H9 (cell line): Measurements from ENCODE around the gene FLCN. TPM values are rescaled to one million over a fixed set of nuclear protein-coding genes. Genes with fewer than 3 reads are reported as not detected.

ENCODE experiments used
- DNase-seq: peaks from one replicate; pipeline ENCODE4 v3.0.0-alpha.2; 2017
- H2AFZ ChIP-seq: one replicate; pipeline ENCODE4 v1.6.1; 2013; ENCODE audit warnings: mild to moderate bottlenecking, low read length, control low read depth, moderate library complexity
- H2AK5ac ChIP-seq: 2 replicates; pipeline ENCODE4 v1.6.1; 2013; ENCODE audit warnings: low read length, control low read depth, mixed read lengths; ENCODE audit not compliant: insufficient read length
- H2BK120ac ChIP-seq: one replicate; pipeline ENCODE4 v1.6.1; 2013; ENCODE audit warnings: low read depth, mild to moderate bottlenecking, low read length, control low read depth, inconsistent platforms; ENCODE audit not compliant: poor library complexity, severe bottlenecking
- H2BK12ac ChIP-seq: 2 replicates; pipeline ENCODE4 v1.6.1; 2013; ENCODE audit warnings: low read length, control low read depth, mixed read lengths, low read depth; ENCODE audit not compliant: insufficient read length
- H2BK15ac ChIP-seq: 2 replicates; pipeline ENCODE4 v1.6.1; 2013; ENCODE audit warnings: low read depth, low read length, control low read depth
- H2BK20ac ChIP-seq: one replicate; pipeline ENCODE4 v1.6.1; 2013; ENCODE audit warnings: low read depth, mild to moderate bottlenecking, low read length, control low read depth, inconsistent platforms; ENCODE audit not compliant: poor library complexity, severe bottlenecking
- H2BK5ac ChIP-seq: 2 replicates; pipeline ENCODE4 v1.6.1; 2013; ENCODE audit warnings: low read length, control low read depth, mixed read lengths; ENCODE audit not compliant: insufficient read length
- H3K14ac ChIP-seq: 2 replicates; pipeline ENCODE4 v1.6.1; 2013; ENCODE audit warnings: low read length, control low read depth; ENCODE audit not compliant: insufficient read depth
- H3K18ac ChIP-seq: 2 replicates; pipeline ENCODE4 v1.6.1; 2013; ENCODE audit warnings: low read depth, mild to moderate bottlenecking, mixed read lengths, low read length, control low read depth; ENCODE audit not compliant: insufficient read length
- H3K23ac ChIP-seq: 2 replicates; pipeline ENCODE4 v1.6.1; 2013; ENCODE audit warnings: low read length, control low read depth, mixed read lengths, low read depth; ENCODE audit not compliant: insufficient read length
- H3K23me2 ChIP-seq: 2 replicates; pipeline ENCODE4 v1.6.1; 2013; ENCODE audit warnings: low read depth, mild to moderate bottlenecking, mixed read lengths, low read length, control low read depth; ENCODE audit not compliant: insufficient read length, poor library complexity, severe bottlenecking
- H3K27ac ChIP-seq: 2 replicates; pipeline ENCODE4 v1.5.1; 2013; ENCODE audit warnings: low read length, control low read depth, mixed read lengths, low read depth; ENCODE audit not compliant: insufficient read length
- H3K27me3 ChIP-seq: 2 replicates; pipeline ENCODE4 v1.6.1; 2013; ENCODE audit warnings: low read length, control low read depth, inconsistent platforms; ENCODE audit not compliant: insufficient read depth
- H3K4ac ChIP-seq: 2 replicates; pipeline ENCODE4 v1.6.1; 2013; ENCODE audit warnings: low read depth, mild to moderate bottlenecking, control low read depth, inconsistent platforms, low read length, moderate library complexity
- H3K4me1 ChIP-seq: 2 replicates; pipeline ENCODE4 v1.6.1; 2013; ENCODE audit warnings: low read length, control low read depth, inconsistent platforms; ENCODE audit not compliant: insufficient read depth
- H3K4me2 ChIP-seq: 2 replicates; pipeline ENCODE4 v1.6.1; 2013; ENCODE audit warnings: low read length, control low read depth, mixed read lengths; ENCODE audit not compliant: insufficient read length, insufficient read depth
- H3K56ac ChIP-seq: 2 replicates; pipeline ENCODE4 v1.6.1; 2013; ENCODE audit warnings: low read depth, mild to moderate bottlenecking, mixed read lengths, low read length, control low read depth; ENCODE audit not compliant: insufficient read length
- H3K79me1 ChIP-seq: 2 replicates; pipeline ENCODE4 v1.6.1; 2013; ENCODE audit warnings: low read depth, mild to moderate bottlenecking, moderate library complexity, low read length, control low read depth, inconsistent platforms; ENCODE audit not compliant: insufficient read depth, poor library complexity, severe bottlenecking
- H3K79me2 ChIP-seq: 2 replicates; pipeline ENCODE4 v1.6.1; 2013; ENCODE audit warnings: low read length, control low read depth, inconsistent platforms; ENCODE audit not compliant: insufficient read depth
- H3K9ac ChIP-seq: 2 replicates; pipeline ENCODE4 v1.6.1; 2013; ENCODE audit warnings: low read length, control low read depth, mixed read lengths; ENCODE audit not compliant: insufficient read length; ENCODE audit errors: extremely low read depth
- H3K9me3 ChIP-seq: one replicate; pipeline ENCODE4 v1.6.1; 2013; ENCODE audit warnings: low read depth, low read length, inconsistent platforms; ENCODE audit not compliant: control insufficient read depth
- H3T11ph ChIP-seq: one replicate; pipeline ENCODE4 v1.6.1; 2013; ENCODE audit warnings: mild to moderate bottlenecking, low read length, control low read depth, inconsistent platforms
- H4K20me1 ChIP-seq: one replicate; pipeline ENCODE4 v1.6.1; 2013; ENCODE audit not compliant: control insufficient read depth, insufficient read length, insufficient read depth
- H4K5ac ChIP-seq: 2 replicates; pipeline ENCODE4 v1.6.1; 2013; ENCODE audit warnings: low read depth, mild to moderate bottlenecking, mixed read lengths, low read length, control low read depth; ENCODE audit not compliant: insufficient read length
- H4K8ac ChIP-seq: replicated peaks from 2 replicates; pipeline ENCODE4 v1.6.1; 2013; ENCODE audit warnings: low read length, control low read depth, mixed read lengths, low read depth; ENCODE audit not compliant: insufficient read length
- H4K91ac ChIP-seq: 2 replicates; pipeline ENCODE4 v1.6.1; 2013; ENCODE audit warnings: low read depth, mild to moderate bottlenecking, moderate library complexity, mixed read lengths, low read length, control low read depth; ENCODE audit not compliant: insufficient read length
- H3K27ac Mint-ChIP-seq, 3 experiments: 2 replicates in 2 of 3; 3 replicates in 1 of 3; pipeline ENCODE4 v1.8.0; 2020 to 2021; ENCODE audit warnings: mixed read lengths in 3 of 3, mild to moderate bottlenecking in 1 of 3, moderate library complexity in 1 of 3
- H3K27me3 Mint-ChIP-seq: 2 replicates; pipeline ENCODE4 v1.8.0; 2021; ENCODE audit warnings: low read depth, mild to moderate bottlenecking, moderate library complexity, mixed read lengths
- H3K36me3 Mint-ChIP-seq, 3 experiments: 2 replicates in 2 of 3; 3 replicates in 1 of 3; pipeline ENCODE4 v1.8.0; 2020 to 2021; ENCODE audit warnings: low read depth in 3 of 3, mixed read lengths in 3 of 3; ENCODE audit not compliant: insufficient read depth in 1 of 3
- H3K4me1 Mint-ChIP-seq, 2 experiments: 2 replicates each; pipeline ENCODE4 v1.8.0; 2020; ENCODE audit warnings: mixed read lengths in 2 of 2
- H3K4me3 Mint-ChIP-seq, 2 experiments: 2 replicates in 1 of 2; 3 replicates in 1 of 2; pipeline ENCODE4 v1.8.0; 2020 to 2021; ENCODE audit warnings: mild to moderate bottlenecking in 2 of 2, mixed read lengths in 2 of 2, moderate library complexity in 1 of 2
- H3K9me3 Mint-ChIP-seq, 2 experiments: 2 replicates in 1 of 2; 3 replicates in 1 of 2; pipeline ENCODE4 v1.8.0; 2020; ENCODE audit warnings: mild to moderate bottlenecking in 2 of 2, mixed read lengths in 2 of 2, moderate library complexity in 1 of 2
- CTCF ChIP-seq: fragments of 200-600 bp; sonication (generic); conservative IDR thresholded peaks from 3 replicates; pipeline ENCODE4 v1.8.0; 2021; ENCODE audit warnings: antibody characterized with exemption, mild to moderate bottlenecking
- WGBS: extraction: QIAGEN DNeasy Blood & Tissue Kit; methylation state at CpG from one replicate; pipeline ENCODE4 v1.1.7; 2013; ENCODE audit warnings: missing lambda C conversion rate, low lambda C conversion rate, mixed read lengths; ENCODE audit not compliant: insufficient read length; ENCODE audit errors: extremely low coverage; 5-methylcytosine and 5-hydroxymethylcytosine counted together
- total RNA-seq: library from RNA; stranded (reverse); gene quantifications from 2 replicates; pipeline ENCODE4 v1.2.1, GENCODE V29; 2021

The FLCN gene
- total RNA-seq, 1 experiment from 2014 or later = 33.3 TPM

GRCh38 chr17:17226451-17227265, 10.3 kb downstream of the FLCN start:
- Histone ChIP-seq H2BK12ac (no peak overlapping the region), H4K8ac (no peak overlapping the region), H2BK5ac (no peak overlapping the region), H3K23me2 (no peaks in the 10 kb centered on the region), H3K23ac (no peak overlapping the region), H4K5ac (no peak overlapping the region), H3K9me3 (no peaks in the 10 kb centered on the region), H3K27me3 (no peaks in the 10 kb centered on the region), H3K4ac (no peak overlapping the region), H3K9ac (no peak overlapping the region), H2BK120ac (no peak overlapping the region), H3K27ac (no peak overlapping the region), H2AFZ (no peak overlapping the region), H2AK5ac (no peak overlapping the region), H3K14ac (no peak overlapping the region), H3K18ac (no peak overlapping the region), H2BK20ac (no peak overlapping the region), H3K79me1 (no peaks in the 10 kb centered on the region), H4K20me1 (no peaks in the 10 kb centered on the region), H3K56ac (no peak overlapping the region), H3K4me1 (no peaks in the 10 kb centered on the region), H4K91ac (no peak overlapping the region), H3K4me2 (no peak overlapping the region), H2BK15ac (no peak overlapping the region), H3T11ph (no peak overlapping the region), H3K79me2 (no peaks in the 10 kb centered on the region)
- DNase-seq = no peak
- Mint-ChIP-seq H3K27ac (no peak overlapping the region), H3K4me3 (no peak overlapping the region), H3K27me3 (no peaks in the 10 kb centered on the region), H3K4me1 (no peaks in the 10 kb centered on the region), H3K36me3 (peaks cover 38 to 93% (median 86%) of the 10 kb centered on the region in 3 experiments; a peak in 6 of 7 replicates), H3K9me3 (no peaks in the 10 kb centered on the region)
- WGBS = no CpG with 5 or more reads among the region's 16 CpGs
- TF ChIP-seq CTCF = no peak
